NCI-H2171 (cell line): ENCODE data around the gene YIPF7.
A peak's percentile ranks its signal among the peaks of the same experiment; 100 is the strongest.

Experiments used
- DNase-seq: peaks from one replicate; lab custom pipeline; 2025; lab: John Stamatoyannopoulos, UW

YIPF7 gene

GRCh38 chr4:44651425-44651824 is at the start of gene YIPF7:
Gene YIPF7 (minus strand): TSS chr4:44651625. CDS start chr4:44650100, 1,525 bp downstream.
- no peak for DNase-seq

GRCh38 chr4:44701037-44701436 is 49.6 kb upstream of the YIPF7 start:
- DNase-seq, result no peak

GRCh38 chr4:44700427-44700826 is 49.0 kb upstream of the YIPF7 start:
- no peak for DNase-seq

- DNase-seq, result no peak
Observed at GRCh38 chr4:44684648-44685047, 33.2 kb upstream of the YIPF7 start.

GRCh38 chr4:44679060-44679459 is 27.6 kb upstream of the YIPF7 start:
- DNase-seq, result no peak

GRCh38 chr4:44678094-44679041 is 26.9 kb upstream of the YIPF7 start, which contains the start of gene GUF1:
Gene GUF1 (plus strand): TSS chr4:44678420. CDS start chr4:44678623, 203 bp downstream.
- peak; percentile 72 for DNase-seq

- DNase-seq, result no peak
Observed at GRCh38 chr4:44675366-44675765, 23.9 kb upstream of the YIPF7 start.

- DNase-seq, result no peak
Observed at GRCh38 chr4:44674471-44674870, 23.0 kb upstream of the YIPF7 start.

GRCh38 chr4:44671636-44672035 is 20.2 kb upstream of the YIPF7 start:
- no peak for DNase-seq

GRCh38 chr4:44670506-44671199 is 19.2 kb upstream of the YIPF7 start:
- no peak for DNase-seq

- DNase-seq, result no peak
Observed at GRCh38 chr4:44668526-44668925, 17.1 kb upstream of the YIPF7 start.

GRCh38 chr4:44663539-44664263 is 12.3 kb upstream of the YIPF7 start:
- DNase-seq, result no peak

- DNase-seq, result no peak
Observed at GRCh38 chr4:44662623-44663005, 11.2 kb upstream of the YIPF7 start.

- no peak for DNase-seq
Observed at GRCh38 chr4:44661940-44662622, 10.7 kb upstream of the YIPF7 start.

- no peak for DNase-seq
Observed at GRCh38 chr4:44660396-44660795, 9.0 kb upstream of the YIPF7 start.

- DNase-seq, result no peak
Observed at GRCh38 chr4:44652002-44652401, 577 bp upstream of the YIPF7 start.

GRCh38 chr4:44646151-44646550 is 5.3 kb downstream of the YIPF7 start:
- no peak for DNase-seq

- peak; percentile 13 for DNase-seq
Observed at GRCh38 chr4:44638091-44638490, 13.3 kb downstream of the YIPF7 start.

- no peak for DNase-seq
Observed at GRCh38 chr4:44632733-44633132, 18.7 kb downstream of the YIPF7 start.

GRCh38 chr4:44632089-44632488 is 19.3 kb downstream of the YIPF7 start:
- no peak for DNase-seq

GRCh38 chr4:44629280-44629866 is 22.1 kb downstream of the YIPF7 start:
- peak; percentile 7 for DNase-seq
